Thoracic aorta (tissue), 2 donors: ENCODE results near the gene RBM38. TPM values are rescaled to one million over a fixed set of nuclear protein-coding genes. Genes with fewer than 3 reads are reported as not detected.

Experiments used
- ATAC-seq: fragments of 150-250 bp; one replicate; pipeline ENCODE4 v1.8.0; 2017; ENCODE audit warnings: low read depth; ENCODE audit not compliant: insufficient number of reproducible peaks, low FRiP score
- DNase-seq: peaks from one replicate; pipeline ENCODE4 v3.0.0-alpha.2; 2020; ENCODE audit warnings: low spot score
- H3K27ac ChIP-seq, 2 donors: fragments of 200-600 bp; sonication (generic); 1 replicate in 1 of 2; 2 replicates in 1 of 2; pipeline ENCODE4 v1.5.1; 2016; ENCODE audit warnings: mild to moderate bottlenecking in 2 of 2, moderate library complexity in 2 of 2
- H3K27me3 ChIP-seq: fragments of 200-600 bp; sonication (generic); replicated peaks from 2 replicates; pipeline ENCODE4 v1.6.0; 2016; ENCODE audit warnings: mild to moderate bottlenecking; ENCODE audit not compliant: insufficient read depth
- H3K36me3 ChIP-seq: fragments of 200-600 bp; sonication (generic); one replicate; pipeline ENCODE4 v1.5.1; 2016
- H3K4me1 ChIP-seq, 2 donors: fragments of 200-600 bp; sonication (generic); 1 replicate in 1 of 2; 2 replicates in 1 of 2; pipeline versions ENCODE4 v1.5.1 to v1.6.0; 2016; ENCODE audit warnings: low read depth in 2 of 2, mild to moderate bottlenecking in 1 of 2; ENCODE audit not compliant: control insufficient read depth in 1 of 2
- H3K4me3 ChIP-seq: fragments of 200-600 bp; sonication (generic); 2 replicates; pipeline ENCODE4 v1.5.1; 2016; ENCODE audit warnings: mild to moderate bottlenecking
- H3K9me3 ChIP-seq: fragments of 200-600 bp; sonication (generic); 2 replicates; pipeline ENCODE4 v1.5.1; 2016
- total RNA-seq, 2 donors: library from RNA; depleted of rRNA; stranded (reverse); fragments of >200 nt; gene quantifications; one replicate each; pipeline versions ENCODE4 v1.1.0 to v1.2.3, GENCODE V29; 2016
- TF ChIP-seq, protein P1 (sequence below): fragments of 200-600 bp; sonication (generic); IDR thresholded peaks from one replicate; pipeline ENCODE4 v1.5.1; 2019; ENCODE audit warnings: antibody characterized with exemption

The RBM38 gene
- total RNA-seq, 2 donors from 2014 or later = 9.6 to 24.8 TPM

DNA sequence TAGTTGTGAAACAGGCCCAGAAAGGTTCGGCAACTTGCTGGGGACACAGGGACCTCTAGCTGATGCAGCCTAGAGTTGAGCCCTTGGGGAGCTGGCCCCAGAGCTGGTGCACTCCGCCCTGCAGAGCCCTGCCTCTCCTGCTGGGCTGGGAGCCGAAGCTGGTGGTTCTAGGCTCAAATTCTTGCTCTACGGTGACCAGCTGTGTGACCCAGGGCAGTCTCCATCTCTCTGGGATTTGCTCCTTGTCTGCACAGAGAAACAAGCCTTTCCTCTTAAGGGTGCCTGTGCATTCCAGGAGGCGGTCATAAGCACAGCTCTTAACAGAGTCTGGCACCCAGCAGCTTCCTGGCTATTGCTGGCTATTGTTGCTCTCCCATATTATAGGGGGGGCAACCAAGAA is 47.4 kb downstream of the RBM38 start:
- DNase-seq (no peak), ATAC-seq (no peak)
- H3K27ac ChIP-seq = peak overlapping the region; percentile 83
- peaks cover 45 to 81% of the 10 kb centered on the region in 2 donors for H3K4me1 ChIP-seq
- no peaks in the 10 kb centered on the region for H3K27me3 ChIP-seq
- H3K4me3 ChIP-seq = no peak overlapping the region
- no peaks in the 10 kb centered on the region for H3K9me3 ChIP-seq
- H3K36me3 ChIP-seq = no peaks in the 10 kb centered on the region
- TF ChIP-seq, protein P1, sequence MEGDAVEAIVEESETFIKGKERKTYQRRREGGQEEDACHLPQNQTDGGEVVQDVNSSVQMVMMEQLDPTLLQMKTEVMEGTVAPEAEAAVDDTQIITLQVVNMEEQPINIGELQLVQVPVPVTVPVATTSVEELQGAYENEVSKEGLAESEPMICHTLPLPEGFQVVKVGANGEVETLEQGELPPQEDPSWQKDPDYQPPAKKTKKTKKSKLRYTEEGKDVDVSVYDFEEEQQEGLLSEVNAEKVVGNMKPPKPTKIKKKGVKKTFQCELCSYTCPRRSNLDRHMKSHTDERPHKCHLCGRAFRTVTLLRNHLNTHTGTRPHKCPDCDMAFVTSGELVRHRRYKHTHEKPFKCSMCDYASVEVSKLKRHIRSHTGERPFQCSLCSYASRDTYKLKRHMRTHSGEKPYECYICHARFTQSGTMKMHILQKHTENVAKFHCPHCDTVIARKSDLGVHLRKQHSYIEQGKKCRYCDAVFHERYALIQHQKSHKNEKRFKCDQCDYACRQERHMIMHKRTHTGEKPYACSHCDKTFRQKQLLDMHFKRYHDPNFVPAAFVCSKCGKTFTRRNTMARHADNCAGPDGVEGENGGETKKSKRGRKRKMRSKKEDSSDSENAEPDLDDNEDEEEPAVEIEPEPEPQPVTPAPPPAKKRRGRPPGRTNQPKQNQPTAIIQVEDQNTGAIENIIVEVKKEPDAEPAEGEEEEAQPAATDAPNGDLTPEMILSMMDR = no peak

DNA sequence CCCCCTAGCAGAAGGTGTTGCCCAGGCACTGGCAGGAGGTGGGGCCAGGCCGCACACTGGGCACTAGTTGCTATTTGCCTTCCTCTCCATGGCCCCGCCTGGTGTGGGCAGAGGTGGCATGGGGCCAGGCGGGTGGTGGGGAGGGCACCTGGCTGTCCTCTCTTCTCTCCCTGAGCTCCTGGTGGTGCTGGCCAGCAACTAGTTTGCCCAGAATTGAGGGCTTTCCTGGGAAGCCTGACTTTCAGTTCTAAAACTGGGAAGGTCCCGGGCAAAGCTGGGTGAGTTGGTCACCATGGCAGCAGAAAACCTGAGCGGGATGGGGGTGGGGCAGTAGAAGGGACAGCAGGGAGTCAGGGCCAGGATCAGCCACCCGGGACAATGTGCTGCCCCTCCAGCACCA is 48.2 kb downstream of the RBM38 start:
- ATAC-seq = no peak
- Histone ChIP-seq H3K4me3 (no peak overlapping the region), H3K36me3 (no peaks in the 10 kb centered on the region), H3K4me1 (peaks cover 45 to 86% of the 10 kb centered on the region in 2 donors), H3K9me3 (no peaks in the 10 kb centered on the region), H3K27ac (peak overlapping the region; percentile 97 to 98), H3K27me3 (no peaks in the 10 kb centered on the region)
- DNase-seq = no peak
- TF ChIP-seq, protein P1 = no peak

DNA sequence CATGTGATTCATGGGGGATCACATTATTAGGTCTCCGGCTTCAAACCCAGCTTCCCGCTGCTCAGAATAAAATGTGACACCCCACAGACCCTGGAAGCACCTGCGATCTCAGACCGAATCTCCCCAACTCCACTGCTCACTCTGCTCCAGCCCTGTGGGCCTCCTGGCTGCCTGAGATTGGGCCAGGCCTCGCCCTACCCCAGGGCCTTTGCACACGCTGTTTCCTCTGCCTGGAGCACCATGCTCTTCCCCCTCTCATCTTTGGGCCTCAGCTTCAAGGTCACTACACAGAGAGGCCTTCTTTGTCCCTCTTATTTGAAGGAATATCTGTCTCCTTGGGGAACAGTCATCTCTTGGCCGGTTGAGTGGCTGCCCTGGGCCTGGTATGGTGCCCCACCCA is 48.8 kb downstream of the RBM38 start:
- ATAC-seq = no peak
- H3K4me1 ChIP-seq = peaks cover 45 to 89% of the 10 kb centered on the region in 2 donors

DNA sequence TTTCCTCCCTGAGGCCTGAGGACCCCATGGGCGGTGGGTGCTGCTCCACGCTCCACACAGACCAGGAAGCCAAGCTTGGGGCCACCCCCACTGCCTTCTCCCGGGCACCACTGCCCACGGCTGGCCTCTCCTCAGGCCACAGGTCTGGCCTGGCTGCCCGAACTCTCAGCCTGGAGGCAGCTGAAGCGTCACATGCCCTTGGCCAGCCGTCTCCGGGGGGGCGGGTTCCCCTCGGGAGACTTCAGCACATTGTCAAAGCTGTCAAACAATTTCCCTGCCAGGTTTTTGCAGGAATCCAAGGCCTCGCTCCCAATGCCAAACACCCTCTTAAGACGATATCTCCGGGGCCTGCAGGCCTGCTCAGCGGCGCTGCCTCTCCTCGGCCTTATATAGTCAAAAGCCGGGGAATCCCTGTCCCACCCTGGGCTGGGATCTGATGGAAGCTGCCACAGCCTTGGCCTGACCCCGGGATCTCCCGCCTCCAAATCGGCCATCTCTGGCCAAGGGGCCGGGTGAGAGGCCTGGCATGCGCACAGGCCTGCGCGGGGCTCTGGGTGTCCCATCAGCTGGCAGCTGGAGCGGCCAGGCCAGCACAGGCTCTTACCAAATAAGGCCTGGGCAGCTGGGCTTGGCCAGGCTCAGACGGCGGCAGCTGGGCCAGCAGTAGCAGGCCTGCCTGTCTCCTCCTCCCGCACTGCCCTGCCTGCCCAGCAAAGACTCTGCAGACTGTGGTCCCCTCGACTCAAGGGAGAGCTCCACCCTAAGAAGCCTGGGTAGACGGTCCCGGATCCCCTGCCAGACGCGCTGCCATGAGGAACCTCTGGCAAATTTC is 49.7 kb downstream of the RBM38 start:
- DNase-seq (peak; percentile 66), ATAC-seq (peak; percentile 43)
- Histone ChIP-seq H3K4me1 (peaks cover 38 to 89% of the 10 kb centered on the region in 2 donors), H3K27ac (peak overlapping the region; percentile 97 to 98), H3K27me3 (no peaks in the 10 kb centered on the region), H3K36me3 (no peaks in the 10 kb centered on the region), H3K4me3 (peak overlapping the region; percentile 12), H3K9me3 (no peaks in the 10 kb centered on the region)
- TF ChIP-seq, protein P1 = no peak

More for the DNA sequence above, 48.8 kb downstream of the RBM38 start:
- no peak for DNase-seq
- TF ChIP-seq, protein P1 = no peak
- H3K36me3 ChIP-seq = no peaks in the 10 kb centered on the region
- H3K27ac ChIP-seq = peak overlapping the region; percentile 97 to 98
- H3K9me3 ChIP-seq = no peaks in the 10 kb centered on the region
- H3K4me3 ChIP-seq = no peak overlapping the region
- H3K27me3 ChIP-seq = no peaks in the 10 kb centered on the region

DNA sequence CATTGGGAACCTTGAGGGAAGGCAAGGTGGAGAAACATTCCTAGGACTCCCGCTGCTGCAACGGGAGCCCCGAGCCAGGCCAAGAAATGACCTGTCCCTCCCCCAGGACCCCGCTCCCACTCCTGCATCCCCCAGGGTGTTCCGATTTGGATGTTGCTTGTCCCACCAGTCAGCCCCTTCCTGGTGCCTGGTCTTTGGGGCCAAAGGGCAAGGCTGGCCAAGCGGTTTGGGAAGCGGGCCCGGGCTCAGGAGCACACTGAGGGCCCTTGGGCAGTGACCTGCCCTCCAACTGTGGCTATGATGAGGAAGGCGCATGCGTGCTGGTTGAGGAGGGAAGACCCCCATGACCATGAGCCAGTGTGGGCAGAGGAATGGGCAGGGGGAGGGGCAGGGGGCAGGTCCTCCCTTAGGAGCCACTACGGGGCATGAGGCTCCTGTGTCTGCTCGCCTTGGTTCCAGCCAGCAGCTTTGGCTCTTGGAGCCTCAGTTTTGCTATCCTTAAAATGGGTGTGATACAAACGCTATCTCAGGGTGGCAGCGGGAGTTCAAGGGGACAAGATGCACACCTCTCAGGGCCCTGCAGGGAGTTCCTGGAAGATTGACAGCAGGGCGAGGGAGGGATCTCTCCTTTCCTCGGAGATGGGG is 50.4 kb downstream of the RBM38 start:
- DNase-seq (no peak), ATAC-seq (no peak)
- H3K27me3 ChIP-seq = no peaks in the 10 kb centered on the region
- TF ChIP-seq, protein P1 = no peak
- no peaks in the 10 kb centered on the region for H3K9me3 ChIP-seq
- peak overlapping the region; percentile 12 for H3K4me3 ChIP-seq
- peaks cover 33 to 83% of the 10 kb centered on the region in 2 donors for H3K4me1 ChIP-seq
- peak overlapping the region; percentile 97 to 98 for H3K27ac ChIP-seq
- no peaks in the 10 kb centered on the region for H3K36me3 ChIP-seq
